Natural killer cell (primary cell): Measurements from ENCODE around the gene USF1. TPM values are rescaled to one million over a fixed set of nuclear protein-coding genes. Genes with fewer than 3 reads are reported as not detected.
A peak's percentile ranks its signal among the peaks of the same experiment; 100 is the strongest.
"Not testable (repeated sequence)": the region's sequence is repeated elsewhere in the genome, so short reads cannot be mapped to it uniquely, and the experiment has no call there.

Experiments
- ATAC-seq, 3 donors: fragments of 150-1000 bp in 2 of 3; fragments of 200-7000 bp in 1 of 3; cut with Tn5 transposase; 1 replicate in 1 of 3; 2 replicates in 2 of 3; pipeline ENCODE4 v1.10.0; 2021; ENCODE audit warnings: mild to moderate bottlenecking in 2 of 3, moderate library complexity in 2 of 3
- DNase-seq, 2 donors: peaks; one replicate each; pipeline versions ENCODE4 v3.0.0 to v3.0.0-alpha.2; 2013 to 2021; ENCODE audit warnings: mixed read lengths in 1 of 2
- H3K27ac ChIP-seq: one replicate; pipeline ENCODE4 v1.5.1; 2013; ENCODE audit warnings: mild to moderate bottlenecking, low read length
- H3K27me3 ChIP-seq: one replicate; pipeline ENCODE4 v1.6.1; 2013; ENCODE audit warnings: low read length; ENCODE audit not compliant: control insufficient read depth, insufficient read depth
- H3K36me3 ChIP-seq: one replicate; pipeline ENCODE4 v1.6.1; 2013; ENCODE audit warnings: low read length; ENCODE audit not compliant: control insufficient read depth, insufficient read depth
- H3K4me1 ChIP-seq: one replicate; pipeline ENCODE4 v1.6.1; 2013; ENCODE audit warnings: low read length; ENCODE audit not compliant: control insufficient read depth, insufficient read depth
- H3K4me3 ChIP-seq: one replicate; pipeline ENCODE4 v1.5.1; 2013; ENCODE audit warnings: low read length
- H3K9me3 ChIP-seq: one replicate; pipeline ENCODE4 v1.6.1; 2013; ENCODE audit warnings: low read length; ENCODE audit not compliant: control insufficient read depth, insufficient read depth
- H3K27ac Mint-ChIP-seq, 2 donors: one replicate each; pipeline ENCODE4 v1.8.0; 2022; ENCODE audit warnings: mild to moderate bottlenecking in 2 of 2, mixed read lengths in 2 of 2, moderate library complexity in 1 of 2
- H3K27me3 Mint-ChIP-seq, 2 donors: one replicate each; pipeline ENCODE4 v1.8.0; 2022; ENCODE audit warnings: low read depth in 2 of 2, mixed read lengths in 2 of 2
- H3K36me3 Mint-ChIP-seq: one replicate; pipeline ENCODE4 v1.8.0; 2022; ENCODE audit warnings: mixed read lengths
- H3K4me1 Mint-ChIP-seq, 2 donors: one replicate each; pipeline ENCODE4 v1.8.0; 2022; ENCODE audit warnings: mixed read lengths in 2 of 2
- H3K4me3 Mint-ChIP-seq: one replicate; pipeline ENCODE4 v1.8.0; 2022; ENCODE audit warnings: mild to moderate bottlenecking, moderate library complexity, mixed read lengths
- H3K9me3 Mint-ChIP-seq, 2 donors: one replicate each; pipeline ENCODE4 v1.8.0; 2022; ENCODE audit warnings: mixed read lengths in 2 of 2
- CTCF ChIP-seq: fragments of 200-600 bp; IDR thresholded peaks from one replicate; pipeline ENCODE4 v1.8.0; 2022; ENCODE audit warnings: antibody characterized with exemption
- WGBS: methylation state at CpG from one replicate; pipeline ENCODE4 v1.1.7; 2013; ENCODE audit warnings: missing lambda C conversion rate; ENCODE audit not compliant: insufficient coverage; 5-methylcytosine and 5-hydroxymethylcytosine counted together
- intact Hi-C: fragments of 100-400 bp; cut with micrococcal nuclease; formaldehyde crosslinking; loops from one replicate; pipeline ENCODE4 v1.14.2; 2022
- total RNA-seq, 4 donors: library from RNA; stranded (reverse); fragments of 120-200 nt in 1 of 4; gene quantifications; one replicate each; pipeline versions ENCODE4 v1.2.3 to v1.2.4, GENCODE V29; 2013 to 2022

Gene USF1
- total RNA-seq, 3 donors from 2014 or later (not counting 1 experiment from before 2014, with no cell fraction given): 113 to 121 (median 114) TPM

GRCh38 chr1:160997323-160998038 lies 48.3 kb downstream of the USF1 start:
- Mint-ChIP-seq H3K27ac (peak overlapping the region in 1 of 2 donors; percentile 45), H3K4me1 (peaks cover 0 to 6% of the 10 kb centered on the region in 2 donors), H3K9me3 (no peaks in the 10 kb centered on the region), H3K4me3 (no peak overlapping the region), H3K36me3 (no peaks in the 10 kb centered on the region), H3K27me3 (no peaks in the 10 kb centered on the region)
- peak in 1 of 2 donors; percentile 71 for DNase-seq
- H3K27ac ChIP-seq: no peak overlapping the region
- H3K4me3 ChIP-seq: no peak overlapping the region
- H3K36me3 ChIP-seq: peaks cover 23% of the 10 kb centered on the region
- TF ChIP-seq CTCF: no peak
- ATAC-seq: peak; percentile 56 to 70 (median 68)
- intact Hi-C loops: loop anchor here (5.0 kb wide), 1 partner anchor 100 kb away; the partner anchor contains the start of gene KLHDC9
- no peaks in the 10 kb centered on the region for H3K27me3 ChIP-seq
- no peaks in the 10 kb centered on the region for H3K4me1 ChIP-seq
- WGBS: 68% methylated on average over 1 of the region's 1 CpG
- no peaks in the 10 kb centered on the region for H3K9me3 ChIP-seq

- no peak overlapping the region for H3K27ac Mint-ChIP-seq
- DNase-seq: no peak
- H3K4me1 Mint-ChIP-seq: peaks cover 0 to 6% of the 10 kb centered on the region in 2 donors
- 98% methylated on average over 3 of the region's 3 CpGs for WGBS
- no peak for ATAC-seq
- H3K36me3 Mint-ChIP-seq: no peaks in the 10 kb centered on the region
- intact Hi-C loops: loop anchor here (5.0 kb wide), 1 partner anchor 101 kb away; the partner anchor contains the start of gene KLHDC9
- H3K4me3 Mint-ChIP-seq: no peak overlapping the region
- H3K27me3 Mint-ChIP-seq: no peaks in the 10 kb centered on the region
- no peaks in the 10 kb centered on the region for H3K9me3 Mint-ChIP-seq
- Histone ChIP-seq H3K4me3 (no peak overlapping the region), H3K27ac (no peak overlapping the region), H3K9me3 (no peaks in the 10 kb centered on the region), H3K36me3 (peaks cover 23% of the 10 kb centered on the region), H3K27me3 (no peaks in the 10 kb centered on the region), H3K4me1 (no peaks in the 10 kb centered on the region)
- no peak for TF ChIP-seq CTCF
These were observed 49.6 kb downstream of the USF1 start for GRCh38 chr1:160996178-160996577.

GRCh38 chr1:160993544-160994193 lies 52.1 kb downstream of the USF1 start:
- Mint-ChIP-seq H3K4me3 (no peak overlapping the region), H3K4me1 (peaks cover 0 to 6% of the 10 kb centered on the region in 2 donors), H3K27ac (no peak overlapping the region), H3K27me3 (no peaks in the 10 kb centered on the region), H3K9me3 (no peaks in the 10 kb centered on the region), H3K36me3 (no peaks in the 10 kb centered on the region)
- no peaks in the 10 kb centered on the region for H3K9me3 ChIP-seq
- peaks cover 2% of the 10 kb centered on the region for H3K36me3 ChIP-seq
- peaks cover 7% of the 10 kb centered on the region for H3K4me1 ChIP-seq
- WGBS: 83% methylated on average over 14 of the region's 14 CpGs
- H3K4me3 ChIP-seq: no peak overlapping the region
- ATAC-seq: peak in 1 of 3 donors; percentile 36
- no peak overlapping the region for H3K27ac ChIP-seq
- intact Hi-C loops: no loop called here
- DNase-seq: peak in 1 of 2 donors; percentile 32
- no peaks in the 10 kb centered on the region for H3K27me3 ChIP-seq
- TF ChIP-seq CTCF: no peak

GRCh38 chr1:160992036-160992435 lies 53.7 kb downstream of the USF1 start:
- ATAC-seq, DNase-seq, H3K9me3 Mint-ChIP-seq, H3K4me1 Mint-ChIP-seq, H3K4me1 ChIP-seq, H3K36me3 Mint-ChIP-seq, H3K4me3 ChIP-seq, H3K27me3 ChIP-seq, H3K27ac Mint-ChIP-seq, H3K4me3 Mint-ChIP-seq, H3K27ac ChIP-seq, H3K36me3 ChIP-seq, H3K27me3 Mint-ChIP-seq, H3K9me3 ChIP-seq, intact Hi-C loops: not testable (repeated sequence)
- WGBS: 90% methylated on average over 4 of the region's 4 CpGs
